Measurements from ENCODE around the gene LRGUK. TPM values are rescaled to one million over a fixed set of nuclear protein-coding genes. Genes with fewer than 3 reads are reported as not detected.

The LRGUK gene
- total RNA-seq, 1 experiment from 2014 or later = 0.49 TPM

DNA sequence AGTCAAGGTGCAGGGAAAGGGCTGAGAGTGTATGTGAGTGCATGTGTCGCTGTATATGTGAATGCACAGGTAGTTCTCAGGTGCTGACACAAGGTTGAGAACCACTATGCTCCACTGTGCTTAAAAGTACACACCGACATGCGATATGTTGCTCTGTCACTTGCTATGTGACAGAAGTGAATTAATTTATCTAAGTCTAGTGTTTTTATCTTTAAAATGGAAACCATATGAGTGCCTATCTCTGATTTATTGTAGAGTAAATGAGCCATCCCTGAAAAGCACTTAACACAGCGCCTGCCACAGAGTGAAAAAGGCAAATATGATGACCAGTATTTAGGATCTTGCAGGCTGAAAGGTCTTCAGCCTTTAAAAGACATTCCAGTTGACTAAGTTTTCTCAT lies 184.7 kb downstream of the LRGUK start (continued):
- TF ChIP-seq POLR2A (IDR thresholded peaks at IDR 0.05; ENCODE audit: borderline replicate concordance, extremely low read depth, insufficient read depth, insufficient read length) (no peak), CBX3 (IDR thresholded peaks at IDR 0.05; ENCODE audit: low read depth) (no peak), EZH2phosphoT487 (IDR thresholded peaks at IDR 0.05; ENCODE audit: borderline replicate concordance) (no peak)

DNA sequence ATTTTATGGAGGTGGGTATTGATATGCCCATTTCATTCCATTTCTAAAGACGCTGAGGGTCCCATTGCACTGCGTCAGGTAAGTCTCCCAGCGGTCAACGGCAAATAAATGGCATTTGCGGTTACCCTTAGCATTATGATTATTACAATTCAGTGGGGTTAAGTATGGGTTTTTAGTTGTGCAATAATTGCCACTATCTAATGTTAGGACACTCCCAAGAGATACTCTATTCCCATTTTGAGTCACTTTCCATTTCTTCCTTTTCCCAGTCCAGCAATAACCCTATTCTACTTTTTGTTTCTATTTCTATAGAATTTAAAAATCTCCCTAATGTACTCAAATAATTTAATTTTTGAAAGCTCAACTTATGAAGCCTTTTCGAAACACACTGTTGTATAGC lies 185.6 kb downstream of the LRGUK start:
- H3K4me1 ChIP-seq (ENCODE audit: control insufficient read depth in 1 of 2, insufficient read depth in 2 of 2, low read length in 2 of 2) = peaks cover 3 to 12% of the 10 kb centered on the region in 2 experiments; a peak in 3 of 4 replicates
- BruUV-seq (replicated peaks) = no TSS peak
- H3K9ac ChIP-seq (ENCODE audit: low read length) = no peak overlapping the region
- no peak for DNase-seq (ENCODE audit: low read depth, low spot score)
- CTCF ChIA-PET = no interaction called here
- no peak for ATAC-seq
- RAD21 ChIA-PET (ENCODE audit: low non-redundant PET in 1 of 2, low total read pairs in 2 of 2, uncharacterized antibody in 2 of 2, unreplicated experiment in 2 of 2) = no interaction called here
- POLR2A ChIA-PET = no interaction called here
- no peaks in the 10 kb centered on the region for H4K20me1 ChIP-seq (ENCODE audit: insufficient read depth)
- H3K9me2 ChIP-seq (ENCODE audit: insufficient read depth) = no peaks in the 10 kb centered on the region
- no peak overlapping the region for H3K27ac ChIP-seq (ENCODE audit: low read depth, low read length)
- TF ChIP-seq TCF7L2 (IDR thresholded peaks at IDR 0.05; ENCODE audit: borderline replicate concordance, extremely low read depth, insufficient read depth, insufficient read length) = no peak
- TF ChIP-seq, protein P1, sequence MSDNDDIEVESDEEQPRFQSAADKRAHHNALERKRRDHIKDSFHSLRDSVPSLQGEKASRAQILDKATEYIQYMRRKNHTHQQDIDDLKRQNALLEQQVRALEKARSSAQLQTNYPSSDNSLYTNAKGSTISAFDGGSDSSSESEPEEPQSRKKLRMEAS (IDR thresholded peaks at IDR 0.05) = no peak
- no peak for TF ChIP-seq SRF (IDR thresholded peaks at IDR 0.05; ENCODE audit: low read depth)
- no peak for TF ChIP-seq ZFX (IDR thresholded peaks at IDR 0.05)
- no peak for TF ChIP-seq SP1 (IDR thresholded peaks at IDR 0.05; ENCODE audit: low read depth)
- TF ChIP-seq JUND (IDR thresholded peaks at IDR 0.05) = no peak
- TF ChIP-seq, protein P2, sequence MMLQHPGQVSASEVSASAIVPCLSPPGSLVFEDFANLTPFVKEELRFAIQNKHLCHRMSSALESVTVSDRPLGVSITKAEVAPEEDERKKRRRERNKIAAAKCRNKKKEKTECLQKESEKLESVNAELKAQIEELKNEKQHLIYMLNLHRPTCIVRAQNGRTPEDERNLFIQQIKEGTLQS (IDR thresholded peaks at IDR 0.05) = no peak
- no peak for TF ChIP-seq YY1 (IDR thresholded peaks at IDR 0.05; ENCODE audit: extremely low read depth, insufficient replicate concordance, low read depth, low read length)
- no peak for TF ChIP-seq ELF1 (IDR thresholded peaks at IDR 0.05; ENCODE audit: borderline replicate concordance, low read depth)
- TF ChIP-seq CBX3 (IDR thresholded peaks at IDR 0.05; ENCODE audit: low read depth) = no peak
- no peak for TF ChIP-seq ZNF274 (IDR thresholded peaks at IDR 0.05; ENCODE audit: low read depth, low read length)
- H2AFZ ChIP-seq (ENCODE audit: low read depth, low read length, poor library complexity, severe bottlenecking) = no peak overlapping the region
- H3K27me3 ChIP-seq (ENCODE audit: insufficient read depth, low read length) = no peaks in the 10 kb centered on the region
- no peaks in the 10 kb centered on the region for H3K9me3 ChIP-seq (ENCODE audit: control insufficient read depth in 1 of 2, insufficient read depth in 1 of 2, low read depth in 1 of 2, low read length in 2 of 2)
- H3K4me2 ChIP-seq (ENCODE audit: low read length) = no peak overlapping the region
- H3K4me3 ChIP-seq (replicated peaks in 1 of 2; ENCODE audit: low read depth in 1 of 2, low read length in 2 of 2) = no peak overlapping the region
- H3K36me3 ChIP-seq (ENCODE audit: control insufficient read depth in 1 of 2, insufficient read depth in 2 of 2, low read length in 2 of 2) = no peaks in the 10 kb centered on the region
- intact Hi-C loops (cut with micrococcal nuclease) = loop anchor here (10.0 kb wide), 1 partner anchor 1228 kb away; the partner anchor contains the start of gene CHCHD3
- H3K79me2 ChIP-seq (ENCODE audit: insufficient read depth, low read length) = no peaks in the 10 kb centered on the region; the same call in 1 of the 2 replicates

All from HCT116 (cell line).